Endothelial cell of umbilical vein (primary cell): ENCODE results near the gene BTK. TPM values are rescaled to one million over a fixed set of nuclear protein-coding genes. Genes with fewer than 3 reads are reported as not detected.

Experiments used
- BruUV-seq: library from RNA; stranded (reverse); fragments of 400-500 nt; replicated peaks from 2 replicates; lab custom pipeline; 2021; lab: Mats Ljungman, UMichigan
- CTCF ChIA-PET: fragments of 300-600, 350-600 bp; sonication (Branson Sonifier 250); formaldehyde crosslinking; loops from one replicate; lab custom pipeline; 2021; ENCODE audit warnings: antibody characterized with exemption, inconsistent platforms; lab: Charles Lee
- POLR2A ChIA-PET: fragments of 300-600, 350-600 bp; sonication (Branson Sonifier 250); formaldehyde crosslinking; loops from one replicate; lab custom pipeline; 2021; ENCODE audit warnings: antibody characterized with exemption, inconsistent platforms; lab: Charles Lee
- DNase-seq: peaks from one replicate; pipeline ENCODE4 v3.0.0-alpha.2; 2011; ENCODE audit warnings: low read depth, low spot score
- FAIRE-seq: peaks from 2 replicates; lab custom pipeline; 2011; peaks lifted over from hg19 to GRCh38; lab: Jason Lieb, UNC
- H2AFZ ChIP-seq: 2 replicates; pipeline ENCODE4 v1.6.0; 2012; ENCODE audit warnings: low read depth, low read length, control low read depth, inconsistent platforms
- H3K27ac ChIP-seq: 2 replicates; pipeline ENCODE4 v1.5.1; 2011; ENCODE audit warnings: low read depth, mild to moderate bottlenecking, control low read depth, low read length, moderate library complexity; ENCODE audit not compliant: insufficient read depth
- H3K27me3 ChIP-seq, 2 experiments: 2 replicates each; pipeline versions ENCODE4 v1.6.0 to v1.6.1; 2011; ENCODE audit warnings: low read length in 2 of 2, mixed read lengths in 1 of 2; ENCODE audit not compliant: control insufficient read depth in 2 of 2, insufficient read depth in 2 of 2
- H3K36me3 ChIP-seq, 2 experiments: 2 replicates in 1 of 2; 3 replicates in 1 of 2; pipeline ENCODE4 v1.5.1; 2011; ENCODE audit warnings: low read length in 2 of 2, mild to moderate bottlenecking in 1 of 2, moderate library complexity in 1 of 2; ENCODE audit not compliant: control insufficient read depth in 2 of 2, insufficient read depth in 2 of 2; ENCODE audit errors: extremely low read depth in 1 of 2
- H3K4me1 ChIP-seq: 3 replicates; pipeline ENCODE4 v1.5.1; 2011; ENCODE audit warnings: mild to moderate bottlenecking, low read length; ENCODE audit not compliant: control insufficient read depth, insufficient read depth; ENCODE audit errors: extremely low read depth
- H3K4me2 ChIP-seq: 2 replicates; pipeline ENCODE4 v1.6.1; 2011; ENCODE audit warnings: low read length, control low read depth, mixed read lengths; ENCODE audit not compliant: insufficient read depth
- H3K4me3 ChIP-seq, 3 experiments: fragments of 200-600 bp in 1 of 3; sonication (generic), shearing (Covaris generic) in 1 of 3; replicated peaks in 1 of 3; 2 replicates each; pipeline ENCODE4 v1.5.1; 2011 to 2016; ENCODE audit warnings: control low read depth in 3 of 3, low read length in 3 of 3, mild to moderate bottlenecking in 2 of 3, inconsistent platforms in 1 of 3, low read depth in 1 of 3, moderate library complexity in 1 of 3; ENCODE audit not compliant: insufficient read depth in 1 of 3
- H3K79me2 ChIP-seq: 2 replicates; pipeline ENCODE4 v1.6.0; 2012; ENCODE audit warnings: low read length, inconsistent platforms; ENCODE audit not compliant: control insufficient read depth, insufficient read depth
- H3K9ac ChIP-seq: replicated peaks from 2 replicates; pipeline ENCODE3; 2011; ENCODE audit warnings: low read length, control low read depth; ENCODE audit not compliant: insufficient read depth; ENCODE audit errors: extremely low read depth
- H3K9me1 ChIP-seq: replicated peaks from 3 replicates; pipeline ENCODE4 v1.6.0; 2011; ENCODE audit warnings: mild to moderate bottlenecking, low read length; ENCODE audit not compliant: control insufficient read depth, insufficient read depth; ENCODE audit errors: extremely low read depth
- H3K9me3 ChIP-seq: replicated peaks from 2 replicates; pipeline ENCODE4 v1.5.1; 2012; ENCODE audit warnings: low read length, inconsistent platforms; ENCODE audit not compliant: control insufficient read depth, insufficient read depth
- H4K20me1 ChIP-seq: replicated peaks from 2 replicates; pipeline ENCODE3; 2011; ENCODE audit warnings: mild to moderate bottlenecking, low read length; ENCODE audit not compliant: control insufficient read depth, insufficient read depth; ENCODE audit errors: extremely low read depth
- CTCF ChIP-seq, 2 donors: IDR thresholded peaks; 1 replicate in 1 of 2; 2 replicates in 1 of 2; pipeline ENCODE4 v1.5.1; 2011; ENCODE audit warnings: low read length in 2 of 2, mild to moderate bottlenecking in 2 of 2, moderate library complexity in 2 of 2, control low read depth in 1 of 2, inconsistent platforms in 1 of 2, low read depth in 1 of 2; ENCODE audit not compliant: insufficient read depth in 1 of 2; ENCODE audit errors: extremely low read depth in 1 of 2
- EZH2 ChIP-seq: IDR thresholded peaks from 2 replicates; pipeline ENCODE4 v1.6.1; 2012; ENCODE audit warnings: borderline replicate concordance, low read depth, mild to moderate bottlenecking, moderate library complexity, low read length, inconsistent platforms; ENCODE audit not compliant: severe bottlenecking
- FOS ChIP-seq: IDR thresholded peaks from 2 replicates; pipeline ENCODE4 v1.6.1; 2011; ENCODE audit warnings: mild to moderate bottlenecking, low read length, moderate library complexity, borderline replicate concordance; ENCODE audit not compliant: insufficient read depth
- GATA2 ChIP-seq: IDR thresholded peaks from 2 replicates; pipeline ENCODE4 v1.7.0; 2011; ENCODE audit warnings: low read depth, mild to moderate bottlenecking, moderate library complexity, mixed read lengths, low read length; ENCODE audit not compliant: insufficient read length, insufficient read depth
- JUN ChIP-seq: IDR thresholded peaks from 2 replicates; pipeline ENCODE4 v1.6.1; 2011; ENCODE audit warnings: borderline replicate concordance, low read depth; ENCODE audit not compliant: insufficient read length, insufficient read depth
- MYC ChIP-seq: IDR thresholded peaks from one replicate; pipeline ENCODE4 v1.6.1; 2011; ENCODE audit warnings: mild to moderate bottlenecking, low read depth, low read length
- POLR2A ChIP-seq: IDR thresholded peaks from 2 replicates; pipeline ENCODE4 v1.6.1; 2012; ENCODE audit warnings: low read depth, mild to moderate bottlenecking, control low read depth, low read length
- POLR2AphosphoS5 ChIP-seq: IDR thresholded peaks from 2 replicates; pipeline ENCODE4 v1.6.1; 2012; ENCODE audit warnings: low read depth, mild to moderate bottlenecking, control low read depth, low read length, moderate library complexity; ENCODE audit not compliant: insufficient read depth
- dilution Hi-C: fragments of 300-500 bp; cut with MboI; formaldehyde crosslinking; loops from one replicate; pipeline ENCODE4 v1.15.0; 2019; ENCODE audit warnings: low sequenced_read_pairs; ENCODE audit not compliant: extremely low pct_ligation_motif_present
- intact Hi-C: fragments of 100-400 bp; cut with micrococcal nuclease; formaldehyde crosslinking; loops from one replicate; pipeline ENCODE4 v1.10.0; 2022
- polyA plus RNA-seq, 4 experiments: library from polyadenylated mRNA; depleted of rRNA in 3 of 4; stranded (reverse) in 3 of 4; unstranded in 1 of 4; fragments of >200 nt; gene quantifications; 2 replicates each; pipeline versions ENCODE4 v1.2.1 to v1.2.3, GENCODE V29; 2011 to 2012; ENCODE audit warnings: missing spikeins in 1 of 4
- total RNA-seq: library from RNA; stranded (reverse); gene quantifications from 2 replicates; pipeline ENCODE4 v1.2.3, GENCODE V29; 2021
- TF ChIP-seq, protein P1 (sequence below): IDR thresholded peaks from 2 replicates; pipeline ENCODE4 v1.6.1; 2011; ENCODE audit not compliant: insufficient read depth, insufficient read length

BTK gene
- total and polyA plus RNA-seq, 2 donors (not counting 3 experiments of a cell fraction or from before 2014, with no cell fraction given), result 0.11 to 0.13 TPM

GRCh38 chrX:101359966-101360365 is 26.0 kb downstream of the BTK start:
- DNase-seq, result no peak
- Histone ChIP-seq H2AFZ (no peak overlapping the region), H3K9me1 (no peaks in the 10 kb centered on the region), H3K4me3 (no peak overlapping the region), H3K36me3 (no peaks in the 10 kb centered on the region), H3K79me2 (no peaks in the 10 kb centered on the region), H3K9me3 (no peaks in the 10 kb centered on the region), H3K27me3 (no peaks in the 10 kb centered on the region), H3K4me2 (no peak overlapping the region), H3K4me1 (no peaks in the 10 kb centered on the region), H3K27ac (no peak overlapping the region), H3K9ac (no peak overlapping the region), H4K20me1 (no peaks in the 10 kb centered on the region)
- ChIA-PET CTCF (no interaction called here), POLR2A (no interaction called here)
- TF ChIP-seq MYC (no peak), EZH2 (no peak), POLR2A (no peak), CTCF (IDR thresholded peaks at IDR 0.05; ENCODE audit: extremely low read depth in 1 of 2, insufficient read depth in 1 of 2, low read depth in 1 of 2, low read length in 2 of 2) (no peak), FOS (no peak), GATA2 (no peak), JUN (no peak), POLR2AphosphoS5 (no peak)
- TF ChIP-seq, protein P1, sequence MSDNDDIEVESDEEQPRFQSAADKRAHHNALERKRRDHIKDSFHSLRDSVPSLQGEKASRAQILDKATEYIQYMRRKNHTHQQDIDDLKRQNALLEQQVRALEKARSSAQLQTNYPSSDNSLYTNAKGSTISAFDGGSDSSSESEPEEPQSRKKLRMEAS, result no peak
- dilution Hi-C loops (no loop called here), intact Hi-C loops (no loop called here)
- no TSS peak for BruUV-seq
- no peak for FAIRE-seq
